ENCODE measurements around the gene CCDC57.

DNA sequence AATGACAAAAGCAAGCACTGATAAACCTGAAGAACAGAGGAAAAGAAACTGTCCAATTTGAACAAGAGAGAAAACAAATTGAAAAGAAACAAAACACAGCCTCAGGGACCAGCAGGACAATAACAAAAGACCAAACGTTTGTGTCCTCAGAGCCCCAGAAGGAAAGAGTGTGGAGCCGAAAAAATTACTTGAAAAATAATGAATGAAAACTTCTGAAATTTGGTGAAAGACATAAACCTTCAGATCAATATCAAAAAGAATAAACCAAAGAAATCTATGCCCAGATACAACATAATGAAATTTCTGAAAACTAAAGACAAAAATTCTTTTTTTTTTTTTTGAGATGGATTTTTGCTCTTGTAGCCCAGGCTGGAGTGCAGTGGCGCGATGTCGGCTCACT lies 45.6 kb downstream of the CCDC57 start:
- no peak for TF ChIP-seq POLR2AphosphoS5 (IDR thresholded peaks at IDR 0.05)
- TF ChIP-seq, protein P1, sequence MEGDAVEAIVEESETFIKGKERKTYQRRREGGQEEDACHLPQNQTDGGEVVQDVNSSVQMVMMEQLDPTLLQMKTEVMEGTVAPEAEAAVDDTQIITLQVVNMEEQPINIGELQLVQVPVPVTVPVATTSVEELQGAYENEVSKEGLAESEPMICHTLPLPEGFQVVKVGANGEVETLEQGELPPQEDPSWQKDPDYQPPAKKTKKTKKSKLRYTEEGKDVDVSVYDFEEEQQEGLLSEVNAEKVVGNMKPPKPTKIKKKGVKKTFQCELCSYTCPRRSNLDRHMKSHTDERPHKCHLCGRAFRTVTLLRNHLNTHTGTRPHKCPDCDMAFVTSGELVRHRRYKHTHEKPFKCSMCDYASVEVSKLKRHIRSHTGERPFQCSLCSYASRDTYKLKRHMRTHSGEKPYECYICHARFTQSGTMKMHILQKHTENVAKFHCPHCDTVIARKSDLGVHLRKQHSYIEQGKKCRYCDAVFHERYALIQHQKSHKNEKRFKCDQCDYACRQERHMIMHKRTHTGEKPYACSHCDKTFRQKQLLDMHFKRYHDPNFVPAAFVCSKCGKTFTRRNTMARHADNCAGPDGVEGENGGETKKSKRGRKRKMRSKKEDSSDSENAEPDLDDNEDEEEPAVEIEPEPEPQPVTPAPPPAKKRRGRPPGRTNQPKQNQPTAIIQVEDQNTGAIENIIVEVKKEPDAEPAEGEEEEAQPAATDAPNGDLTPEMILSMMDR (IDR thresholded peaks at IDR 0.05), result no peak
- TF ChIP-seq POLR2A (IDR thresholded peaks at IDR 0.05), result no peak
- TF ChIP-seq EP300 (IDR thresholded peaks at IDR 0.05; ENCODE audit: low read depth), result no peak

All from transverse colon (tissue), 4 donors.